ENCODE results near the gene GDPD4.

DNA sequence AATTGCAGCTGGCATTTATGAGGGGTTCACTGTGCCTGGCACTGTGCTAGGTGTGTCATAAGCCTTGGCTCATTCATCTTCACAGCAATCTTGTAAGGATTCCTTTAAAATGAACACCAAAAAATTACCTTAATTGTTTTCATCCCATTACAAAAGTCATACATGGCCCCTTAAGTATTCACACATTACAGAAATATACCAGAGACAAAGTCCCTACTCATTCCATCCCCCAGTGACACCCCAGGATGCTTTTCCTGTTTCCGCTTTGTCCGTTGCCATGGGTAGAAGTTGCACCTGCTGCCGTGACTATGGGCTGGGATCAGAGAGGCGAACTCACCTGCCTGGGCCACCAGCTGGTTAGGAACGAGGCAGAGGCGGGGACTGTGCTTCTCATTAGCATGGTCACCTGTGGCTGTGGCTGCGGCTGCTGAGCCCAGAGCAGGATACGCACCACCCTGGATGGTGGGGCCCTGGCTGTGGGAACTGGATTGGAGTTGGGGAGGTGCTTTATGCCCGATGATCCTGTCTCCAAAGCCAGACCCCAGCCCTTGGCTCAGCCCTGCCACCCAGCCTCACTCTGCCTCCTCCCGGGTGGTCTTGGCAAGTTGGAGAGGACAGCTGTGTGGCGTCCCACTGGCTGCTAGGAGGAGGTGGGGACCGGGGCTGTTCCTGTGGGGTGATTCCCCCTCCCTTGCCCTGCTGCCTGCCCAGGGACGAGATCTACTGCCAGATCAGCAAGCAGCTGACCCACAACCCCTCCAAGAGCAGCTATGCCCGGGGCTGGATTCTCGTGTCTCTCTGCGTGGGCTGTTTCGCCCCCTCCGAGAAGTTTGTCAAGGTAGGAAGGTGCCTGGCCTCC lies 112.6 kb downstream of the GDPD4 start:
- TF ChIP-seq POLR2A (IDR thresholded peaks at IDR 0.05), result no peak
- TF ChIP-seq, protein P1, sequence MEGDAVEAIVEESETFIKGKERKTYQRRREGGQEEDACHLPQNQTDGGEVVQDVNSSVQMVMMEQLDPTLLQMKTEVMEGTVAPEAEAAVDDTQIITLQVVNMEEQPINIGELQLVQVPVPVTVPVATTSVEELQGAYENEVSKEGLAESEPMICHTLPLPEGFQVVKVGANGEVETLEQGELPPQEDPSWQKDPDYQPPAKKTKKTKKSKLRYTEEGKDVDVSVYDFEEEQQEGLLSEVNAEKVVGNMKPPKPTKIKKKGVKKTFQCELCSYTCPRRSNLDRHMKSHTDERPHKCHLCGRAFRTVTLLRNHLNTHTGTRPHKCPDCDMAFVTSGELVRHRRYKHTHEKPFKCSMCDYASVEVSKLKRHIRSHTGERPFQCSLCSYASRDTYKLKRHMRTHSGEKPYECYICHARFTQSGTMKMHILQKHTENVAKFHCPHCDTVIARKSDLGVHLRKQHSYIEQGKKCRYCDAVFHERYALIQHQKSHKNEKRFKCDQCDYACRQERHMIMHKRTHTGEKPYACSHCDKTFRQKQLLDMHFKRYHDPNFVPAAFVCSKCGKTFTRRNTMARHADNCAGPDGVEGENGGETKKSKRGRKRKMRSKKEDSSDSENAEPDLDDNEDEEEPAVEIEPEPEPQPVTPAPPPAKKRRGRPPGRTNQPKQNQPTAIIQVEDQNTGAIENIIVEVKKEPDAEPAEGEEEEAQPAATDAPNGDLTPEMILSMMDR (IDR thresholded peaks at IDR 0.05 in 4 of 5, conservative IDR thresholded peaks at IDR 0.05 in 1 of 5), result no peak
